ENCODE measurements around the gene ARHGAP22.

DNA sequence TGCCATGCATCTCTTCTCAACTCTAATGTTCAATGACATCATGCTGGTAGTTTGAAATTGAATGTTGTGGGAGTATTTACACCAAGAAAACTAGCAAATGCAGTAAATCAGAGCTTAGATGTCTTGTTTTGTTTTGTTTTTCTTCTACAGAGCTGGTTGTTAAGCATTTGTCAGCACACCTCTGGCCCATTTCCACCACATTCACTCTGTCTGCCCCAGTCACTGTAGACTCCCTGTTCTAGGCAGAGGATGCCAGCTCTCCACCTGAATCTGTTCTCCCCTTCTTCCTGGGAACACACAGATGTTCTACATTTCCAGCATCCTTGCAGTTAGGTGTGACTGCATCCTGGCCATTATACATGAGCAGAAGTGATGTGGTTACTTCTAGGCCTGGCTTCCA lies 4.1 kb upstream of the ARHGAP22 start:
- TF ChIP-seq POLR2A (IDR thresholded peaks at IDR 0.05), result no peak
- TF ChIP-seq, protein P1, sequence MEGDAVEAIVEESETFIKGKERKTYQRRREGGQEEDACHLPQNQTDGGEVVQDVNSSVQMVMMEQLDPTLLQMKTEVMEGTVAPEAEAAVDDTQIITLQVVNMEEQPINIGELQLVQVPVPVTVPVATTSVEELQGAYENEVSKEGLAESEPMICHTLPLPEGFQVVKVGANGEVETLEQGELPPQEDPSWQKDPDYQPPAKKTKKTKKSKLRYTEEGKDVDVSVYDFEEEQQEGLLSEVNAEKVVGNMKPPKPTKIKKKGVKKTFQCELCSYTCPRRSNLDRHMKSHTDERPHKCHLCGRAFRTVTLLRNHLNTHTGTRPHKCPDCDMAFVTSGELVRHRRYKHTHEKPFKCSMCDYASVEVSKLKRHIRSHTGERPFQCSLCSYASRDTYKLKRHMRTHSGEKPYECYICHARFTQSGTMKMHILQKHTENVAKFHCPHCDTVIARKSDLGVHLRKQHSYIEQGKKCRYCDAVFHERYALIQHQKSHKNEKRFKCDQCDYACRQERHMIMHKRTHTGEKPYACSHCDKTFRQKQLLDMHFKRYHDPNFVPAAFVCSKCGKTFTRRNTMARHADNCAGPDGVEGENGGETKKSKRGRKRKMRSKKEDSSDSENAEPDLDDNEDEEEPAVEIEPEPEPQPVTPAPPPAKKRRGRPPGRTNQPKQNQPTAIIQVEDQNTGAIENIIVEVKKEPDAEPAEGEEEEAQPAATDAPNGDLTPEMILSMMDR (IDR thresholded peaks at IDR 0.05), result no peak

All from heart left ventricle (tissue), 13 donors.